ENCODE data around the gene TUBGCP3. TPM values are rescaled to one million over a fixed set of nuclear protein-coding genes. Genes with fewer than 3 reads are reported as not detected.

The TUBGCP3 gene
- total RNA-seq, 1 donor from 2014 or later: 37.4 TPM

- no peak for TF ChIP-seq CTCF (IDR thresholded peaks at IDR 0.05; ENCODE audit: unreplicated experiment)
- H3K9me3 Mint-ChIP-seq: peaks cover 18% of the 10 kb centered on the region
- DNase-seq (ENCODE audit: low spot score in 2 of 2, unreplicated experiment in 2 of 2): no peak
- peaks cover 6% of the 10 kb centered on the region for H3K4me1 Mint-ChIP-seq
- H3K4me3 Mint-ChIP-seq: no peak overlapping the region
- H3K27ac Mint-ChIP-seq: no peak overlapping the region
- peaks cover 19% of the 10 kb centered on the region for H3K36me3 Mint-ChIP-seq
- no peaks in the 10 kb centered on the region for H3K27me3 Mint-ChIP-seq (ENCODE audit: low read depth)
Observed at GRCh38 chr13:112580211-112580610, 7.7 kb downstream of the TUBGCP3 start.

- no peak for DNase-seq (ENCODE audit: low spot score in 2 of 2, unreplicated experiment in 2 of 2)
- Mint-ChIP-seq H3K9me3 (peaks cover 18% of the 10 kb centered on the region), H3K36me3 (peaks cover 19% of the 10 kb centered on the region), H3K4me1 (peaks cover 13% of the 10 kb centered on the region), H3K27me3 (ENCODE audit: low read depth) (no peaks in the 10 kb centered on the region), H3K4me3 (no peak overlapping the region), H3K27ac (no peak overlapping the region)
- TF ChIP-seq CTCF (IDR thresholded peaks at IDR 0.05; ENCODE audit: unreplicated experiment): no peak
Observed at GRCh38 chr13:112579310-112579843, 8.6 kb downstream of the TUBGCP3 start.

- no peak for TF ChIP-seq CTCF (IDR thresholded peaks at IDR 0.05; ENCODE audit: unreplicated experiment)
- Mint-ChIP-seq H3K36me3 (peaks cover 18% of the 10 kb centered on the region), H3K27me3 (ENCODE audit: low read depth) (no peaks in the 10 kb centered on the region), H3K4me1 (peaks cover 14% of the 10 kb centered on the region), H3K9me3 (peaks cover 18% of the 10 kb centered on the region), H3K4me3 (no peak overlapping the region), H3K27ac (no peak overlapping the region)
- no peak for DNase-seq (ENCODE audit: low spot score in 2 of 2, unreplicated experiment in 2 of 2)
Observed at GRCh38 chr13:112576768-112577167, 11.2 kb downstream of the TUBGCP3 start.

GRCh38 chr13:112576191-112576590, 11.8 kb downstream of the TUBGCP3 start:
- Mint-ChIP-seq H3K4me3 (no peak overlapping the region), H3K27me3 (ENCODE audit: low read depth) (no peaks in the 10 kb centered on the region), H3K9me3 (peaks cover 18% of the 10 kb centered on the region), H3K27ac (no peak overlapping the region), H3K36me3 (peaks cover 16% of the 10 kb centered on the region), H3K4me1 (peaks cover 14% of the 10 kb centered on the region)
- DNase-seq (ENCODE audit: low spot score in 2 of 2, unreplicated experiment in 2 of 2): no peak
- TF ChIP-seq CTCF (IDR thresholded peaks at IDR 0.05; ENCODE audit: unreplicated experiment): no peak

- Mint-ChIP-seq H3K9me3 (peaks cover 18% of the 10 kb centered on the region), H3K27me3 (ENCODE audit: low read depth) (no peaks in the 10 kb centered on the region), H3K4me1 (peaks cover 14% of the 10 kb centered on the region), H3K36me3 (peaks cover 16% of the 10 kb centered on the region), H3K4me3 (no peak overlapping the region), H3K27ac (peak overlapping the region; percentile 22)
- no peak for TF ChIP-seq CTCF (IDR thresholded peaks at IDR 0.05; ENCODE audit: unreplicated experiment)
- no peak for DNase-seq (ENCODE audit: low spot score in 2 of 2, unreplicated experiment in 2 of 2)
Observed at GRCh38 chr13:112575675-112576074, 12.3 kb downstream of the TUBGCP3 start.

Data from mesothelial cell of epicardium (in vitro differentiated cells).